Loucy (cell line): ENCODE results near the gene ACHE.

Experiments
- H2AFZ ChIP-seq: fragments of 200-600 bp; sonication (generic); 2 replicates; pipeline ENCODE4 v1.6.0; 2016; ENCODE audit warnings: antibody characterized with exemption, mild to moderate bottlenecking, low read length, moderate library complexity
- H3F3A ChIP-seq: fragments of 200-600 bp; 2 replicates; pipeline ENCODE4 v1.6.0; 2016; ENCODE audit warnings: antibody characterized with exemption, low read depth, mild to moderate bottlenecking
- H3K27me3 ChIP-seq: fragments of 200-600 bp; sonication (generic); 2 replicates; pipeline ENCODE4 v1.6.1; 2014; ENCODE audit warnings: low read length, mild to moderate bottlenecking; ENCODE audit not compliant: insufficient read depth, poor library complexity, severe bottlenecking
- H3K36me3 ChIP-seq: fragments of 200-600 bp; sonication (generic); 2 replicates; pipeline ENCODE4 v1.6.1; 2016; ENCODE audit warnings: low read length; ENCODE audit not compliant: insufficient read depth
- H3K4me1 ChIP-seq: fragments of 200-600 bp; sonication (generic); 2 replicates; pipeline ENCODE4 v1.5.1; 2014; ENCODE audit warnings: low read length, mild to moderate bottlenecking; ENCODE audit not compliant: insufficient read depth, poor library complexity, severe bottlenecking
- H3K4me2 ChIP-seq: fragments of 200-600 bp; sonication (generic); 2 replicates; pipeline ENCODE4 v1.6.0; 2014; ENCODE audit warnings: antibody characterized with exemption, low read length, low read depth, mild to moderate bottlenecking; ENCODE audit not compliant: poor library complexity, severe bottlenecking
- H3K4me3 ChIP-seq: fragments of 200-600 bp; sonication (generic); 2 replicates; pipeline ENCODE4 v1.5.1; 2014; ENCODE audit warnings: low read length, mild to moderate bottlenecking, mixed read lengths; ENCODE audit not compliant: poor library complexity, severe bottlenecking
- H3K79me2 ChIP-seq: fragments of 200-600 bp; sonication (generic); 2 replicates; pipeline ENCODE4 v1.6.1; 2014; ENCODE audit warnings: low read length; ENCODE audit not compliant: insufficient read depth
- H3K9ac ChIP-seq: fragments of 200-600 bp; sonication (generic); 2 replicates; pipeline ENCODE4 v1.6.0; 2014; ENCODE audit warnings: mild to moderate bottlenecking, low read depth, low read length, moderate library complexity; ENCODE audit not compliant: poor library complexity, severe bottlenecking
- H3K9me2 ChIP-seq: fragments of 200-600 bp; sonication (generic); replicated peaks from 2 replicates; pipeline ENCODE4 v1.6.1; 2016; ENCODE audit warnings: low read depth, low read length, mixed read lengths
- H3K9me3 ChIP-seq: fragments of 200-600 bp; sonication (generic); 2 replicates; pipeline ENCODE4 v1.6.1; 2014; ENCODE audit warnings: mild to moderate bottlenecking, antibody characterized with exemption, low read length, low read depth; ENCODE audit not compliant: insufficient read depth
- H4K20me1 ChIP-seq: fragments of 200-600 bp; sonication (generic); 2 replicates; pipeline ENCODE4 v1.6.0; 2014; ENCODE audit warnings: antibody characterized with exemption, low read length, mild to moderate bottlenecking; ENCODE audit not compliant: insufficient read depth, poor library complexity, severe bottlenecking
- EZH2phosphoT487 ChIP-seq: fragments of 200-600 bp; IDR thresholded peaks from 2 replicates; pipeline ENCODE4 v1.6.1; 2018; ENCODE audit warnings: antibody characterized with exemption, mild to moderate bottlenecking, moderate library complexity, borderline replicate concordance
- TF ChIP-seq, protein P1 (sequence below): fragments of 200-600 bp; sonication (generic); conservative IDR thresholded peaks from 2 replicates; pipeline ENCODE4 v1.5.1; 2014; ENCODE audit warnings: mild to moderate bottlenecking, antibody characterized with exemption, low read length

ACHE gene

GRCh38 chr7:100896732-100897608 is 1.3 kb upstream of the ACHE start:
- H3K36me3 ChIP-seq, result no peaks in the 10 kb centered on the region
- H3K9ac ChIP-seq, result no peak overlapping the region
- no peaks in the 10 kb centered on the region for H4K20me1 ChIP-seq
- no peaks in the 10 kb centered on the region for H3K9me2 ChIP-seq
- no peak overlapping the region for H2AFZ ChIP-seq
- H3K4me2 ChIP-seq, result no peak overlapping the region
- H3K27me3 ChIP-seq, result no peaks in the 10 kb centered on the region
- H3K79me2 ChIP-seq, result no peaks in the 10 kb centered on the region
- H3F3A ChIP-seq, result no peaks in the 10 kb centered on the region
- no peaks in the 10 kb centered on the region for H3K9me3 ChIP-seq
- H3K4me3 ChIP-seq, result no peak overlapping the region
- no peaks in the 10 kb centered on the region for H3K4me1 ChIP-seq
- TF ChIP-seq, protein P1, sequence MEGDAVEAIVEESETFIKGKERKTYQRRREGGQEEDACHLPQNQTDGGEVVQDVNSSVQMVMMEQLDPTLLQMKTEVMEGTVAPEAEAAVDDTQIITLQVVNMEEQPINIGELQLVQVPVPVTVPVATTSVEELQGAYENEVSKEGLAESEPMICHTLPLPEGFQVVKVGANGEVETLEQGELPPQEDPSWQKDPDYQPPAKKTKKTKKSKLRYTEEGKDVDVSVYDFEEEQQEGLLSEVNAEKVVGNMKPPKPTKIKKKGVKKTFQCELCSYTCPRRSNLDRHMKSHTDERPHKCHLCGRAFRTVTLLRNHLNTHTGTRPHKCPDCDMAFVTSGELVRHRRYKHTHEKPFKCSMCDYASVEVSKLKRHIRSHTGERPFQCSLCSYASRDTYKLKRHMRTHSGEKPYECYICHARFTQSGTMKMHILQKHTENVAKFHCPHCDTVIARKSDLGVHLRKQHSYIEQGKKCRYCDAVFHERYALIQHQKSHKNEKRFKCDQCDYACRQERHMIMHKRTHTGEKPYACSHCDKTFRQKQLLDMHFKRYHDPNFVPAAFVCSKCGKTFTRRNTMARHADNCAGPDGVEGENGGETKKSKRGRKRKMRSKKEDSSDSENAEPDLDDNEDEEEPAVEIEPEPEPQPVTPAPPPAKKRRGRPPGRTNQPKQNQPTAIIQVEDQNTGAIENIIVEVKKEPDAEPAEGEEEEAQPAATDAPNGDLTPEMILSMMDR, result peak; percentile 65
- no peak for TF ChIP-seq EZH2phosphoT487

GRCh38 chr7:100895956-100896731 is 456 bp upstream of the ACHE start:
- H3K4me2 ChIP-seq, result no peak overlapping the region
- no peaks in the 10 kb centered on the region for H3K4me1 ChIP-seq
- no peaks in the 10 kb centered on the region for H4K20me1 ChIP-seq
- H3K4me3 ChIP-seq, result no peak overlapping the region
- H3K9me3 ChIP-seq, result no peaks in the 10 kb centered on the region
- H3F3A ChIP-seq, result no peaks in the 10 kb centered on the region
- H2AFZ ChIP-seq, result no peak overlapping the region
- H3K9me2 ChIP-seq, result no peaks in the 10 kb centered on the region
- H3K36me3 ChIP-seq, result no peaks in the 10 kb centered on the region
- no peaks in the 10 kb centered on the region for H3K27me3 ChIP-seq
- TF ChIP-seq EZH2phosphoT487, result no peak
- TF ChIP-seq, protein P1, result no peak
- no peak overlapping the region for H3K9ac ChIP-seq
- H3K79me2 ChIP-seq, result no peaks in the 10 kb centered on the region

DNA sequence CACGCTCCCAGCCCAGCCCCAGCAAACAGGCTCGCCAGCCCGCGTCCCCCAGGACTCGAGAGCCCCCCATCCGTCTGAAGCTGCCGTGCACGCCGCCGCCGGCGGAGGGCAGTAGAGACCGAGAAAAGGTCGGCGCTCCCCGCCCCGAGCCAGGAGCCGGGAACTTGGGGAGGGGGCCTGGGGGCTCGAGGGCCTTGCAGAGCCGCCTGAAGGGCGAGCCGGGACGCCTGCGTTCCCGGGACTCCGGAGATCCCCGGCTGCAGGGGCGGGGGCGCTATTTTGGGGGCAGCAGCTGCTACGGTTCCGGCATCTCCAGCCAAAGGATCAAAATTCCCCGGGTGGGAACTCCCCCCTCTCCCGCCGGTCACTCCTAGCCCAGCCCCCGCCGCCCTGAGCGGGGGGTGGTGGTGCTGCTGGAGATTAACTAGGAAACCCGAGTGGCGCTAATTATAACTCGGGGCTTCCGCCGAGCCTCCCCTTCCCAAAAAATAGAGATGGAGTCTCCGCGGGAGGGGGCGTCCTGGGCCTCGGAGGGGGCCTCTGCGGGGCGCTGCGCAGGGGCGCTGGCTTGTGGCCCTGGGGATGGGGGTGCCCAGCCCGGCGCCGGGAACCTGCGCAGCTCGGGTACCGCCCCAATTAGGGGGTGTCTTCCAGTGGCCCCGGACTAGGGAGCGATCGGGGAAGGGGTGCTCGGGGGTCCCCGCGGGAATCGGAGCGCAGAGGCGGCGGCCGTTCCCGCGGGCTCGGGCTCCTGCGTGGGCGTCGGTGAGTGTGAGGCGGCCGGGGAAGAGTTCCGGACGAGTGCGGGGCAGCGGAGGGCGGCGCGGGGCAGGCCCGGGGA is 608 bp downstream of the ACHE start:
- Histone ChIP-seq H3K36me3 (no peaks in the 10 kb centered on the region), H3K4me2 (no peak overlapping the region), H3K9me3 (no peaks in the 10 kb centered on the region), H3F3A (no peaks in the 10 kb centered on the region), H2AFZ (no peak overlapping the region), H3K4me3 (no peak overlapping the region), H4K20me1 (no peaks in the 10 kb centered on the region), H3K9ac (no peak overlapping the region), H3K27me3 (no peaks in the 10 kb centered on the region), H3K79me2 (no peaks in the 10 kb centered on the region), H3K4me1 (peaks cover 4% of the 10 kb centered on the region), H3K9me2 (no peaks in the 10 kb centered on the region)
- no peak for TF ChIP-seq EZH2phosphoT487
- TF ChIP-seq, protein P1, result peak; percentile 75
